Measurements from ENCODE around the gene POPDC2.

Gene POPDC2

DNA sequence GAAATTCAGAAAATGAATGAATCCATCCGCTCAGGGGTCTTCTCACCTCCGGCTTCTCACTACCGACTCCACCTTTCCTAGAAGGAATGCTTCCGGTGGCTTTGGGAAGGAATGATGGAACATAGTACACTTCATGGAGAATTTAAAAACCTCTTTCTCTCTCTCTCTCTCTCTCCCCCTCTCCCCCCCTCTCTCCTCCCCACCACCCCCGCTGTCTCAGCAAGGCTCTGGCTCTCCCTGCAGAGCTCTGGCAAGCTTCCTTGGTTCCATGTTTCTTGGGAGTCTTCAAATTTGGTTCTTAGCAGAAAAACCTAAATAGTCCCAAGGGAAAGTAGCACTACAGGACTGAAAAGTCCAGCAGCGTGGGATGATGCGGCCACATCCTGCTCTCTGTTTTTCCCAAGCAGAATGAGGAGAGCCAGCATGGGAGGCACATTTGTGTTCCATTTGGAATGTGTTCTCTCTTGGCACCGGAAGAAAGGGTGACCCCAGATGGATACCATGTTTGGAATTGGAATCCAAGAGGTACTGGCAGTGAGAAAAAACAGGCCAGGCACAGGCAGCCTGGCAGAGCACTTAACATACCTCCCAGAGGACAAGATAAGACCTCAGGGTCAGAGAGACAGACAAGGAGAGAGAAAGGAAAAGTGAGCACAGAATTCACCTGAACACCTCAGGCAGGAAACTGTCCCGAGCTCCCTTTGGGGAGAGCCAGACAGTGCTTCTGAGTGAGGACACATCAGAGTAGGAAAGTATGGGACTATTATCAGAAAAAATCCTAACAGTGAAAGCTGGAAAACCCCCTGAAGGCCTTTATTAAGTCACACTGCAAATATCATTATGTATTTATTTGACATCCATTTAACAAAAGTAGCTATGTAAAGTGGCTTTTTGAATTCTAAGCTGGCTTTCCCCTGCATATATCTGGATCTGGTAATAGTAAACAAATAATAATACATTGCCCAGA is at the start of gene POPDC2:
Gene POPDC2 (minus strand): TSS at position 116 of the 967 bp plus-strand sequence. CDS start 166 bp downstream, outside the sequence.
- TF ChIP-seq PRDM10 (tag by site-specific recombination; IDR thresholded peaks at IDR 0.05) (no peak), ZNF175 (tag by site-specific recombination; IDR thresholded peaks at IDR 0.05) (no peak)
- Histone ChIP-seq H3K36me3 (ENCODE audit: control insufficient read depth in 2 of 2, insufficient read depth in 1 of 2, low read length in 2 of 2) (no peaks in the 10 kb centered on the region), H3K4me3 (ENCODE audit: low read depth, low read length) (no peak within 1 kb of the TSS), H3K4me1 (ENCODE audit: control insufficient read depth, insufficient read depth, low read length) (no peaks in the 10 kb centered on the region), H3K27ac (ENCODE audit: extremely low read depth, low read depth, low read length) (no peak within 1 kb of the TSS), H3K9me3 (ENCODE audit: control insufficient read depth, insufficient read depth, low read depth, low read length) (no peaks in the 10 kb centered on the region)
- POLR2A ChIA-PET: no interaction called here
- CTCF ChIA-PET: no interaction called here

DNA sequence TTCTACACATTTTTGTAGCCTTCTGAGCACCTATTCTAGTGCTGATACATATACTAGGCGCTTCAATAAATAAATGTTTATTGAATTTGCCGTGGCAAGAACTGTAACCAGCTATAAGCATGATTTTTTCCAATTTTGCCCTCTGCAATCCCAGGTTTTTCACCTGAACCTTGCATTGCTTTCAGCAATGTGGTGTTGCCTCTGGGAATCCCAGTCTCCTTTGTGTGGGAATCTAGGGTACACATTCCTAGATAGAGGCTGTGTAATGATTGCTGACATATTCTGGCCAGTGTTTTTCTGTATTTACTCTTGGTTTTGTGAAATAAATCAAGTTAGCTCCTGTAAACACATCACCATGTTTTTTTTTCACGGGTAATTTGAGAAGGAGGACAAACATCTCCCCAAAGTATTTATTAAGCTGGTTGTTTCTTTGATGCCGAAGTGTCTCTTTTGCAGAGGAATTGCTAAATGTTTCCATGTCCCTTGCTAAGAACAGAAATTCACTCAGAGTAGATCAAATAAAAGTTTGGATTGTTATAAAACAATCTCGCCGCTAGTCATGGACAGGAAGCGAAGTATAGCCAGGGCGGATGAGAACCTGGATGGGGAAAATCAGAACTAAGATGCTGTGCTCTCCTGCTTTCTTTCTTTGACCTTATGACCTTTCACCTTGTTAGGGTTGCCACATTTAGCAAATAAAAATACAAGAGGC is 43.6 kb upstream of the POPDC2 start:
- Histone ChIP-seq H3K9me3 (ENCODE audit: control insufficient read depth, insufficient read depth, low read depth, low read length) (no peaks in the 10 kb centered on the region), H3K36me3 (ENCODE audit: control insufficient read depth in 2 of 2, insufficient read depth in 1 of 2, low read length in 2 of 2) (no peaks in the 10 kb centered on the region), H3K27ac (ENCODE audit: extremely low read depth, low read depth, low read length) (no peak overlapping the region), H3K4me1 (ENCODE audit: control insufficient read depth, insufficient read depth, low read length) (no peaks in the 10 kb centered on the region), H3K4me3 (ENCODE audit: low read depth, low read length) (no peak overlapping the region)
- TF ChIP-seq ZNF174 (tag by site-specific recombination; IDR thresholded peaks at IDR 0.05) (no peak), ZNF302 (tag by site-specific recombination; IDR thresholded peaks at IDR 0.05; ENCODE audit: low read depth) (no peak), ZSCAN23 (tag by site-specific recombination; IDR thresholded peaks at IDR 0.05) (no peak), ZNF169 (tag by site-specific recombination; IDR thresholded peaks at IDR 0.05) (no peak)
- TF ChIP-seq, protein P1, sequence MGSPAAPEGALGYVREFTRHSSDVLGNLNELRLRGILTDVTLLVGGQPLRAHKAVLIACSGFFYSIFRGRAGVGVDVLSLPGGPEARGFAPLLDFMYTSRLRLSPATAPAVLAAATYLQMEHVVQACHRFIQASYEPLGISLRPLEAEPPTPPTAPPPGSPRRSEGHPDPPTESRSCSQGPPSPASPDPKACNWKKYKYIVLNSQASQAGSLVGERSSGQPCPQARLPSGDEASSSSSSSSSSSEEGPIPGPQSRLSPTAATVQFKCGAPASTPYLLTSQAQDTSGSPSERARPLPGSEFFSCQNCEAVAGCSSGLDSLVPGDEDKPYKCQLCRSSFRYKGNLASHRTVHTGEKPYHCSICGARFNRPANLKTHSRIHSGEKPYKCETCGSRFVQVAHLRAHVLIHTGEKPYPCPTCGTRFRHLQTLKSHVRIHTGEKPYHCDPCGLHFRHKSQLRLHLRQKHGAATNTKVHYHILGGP (tag by site-specific recombination; IDR thresholded peaks at IDR 0.05): peak; percentile 60
- CTCF ChIA-PET: interaction anchor here (0.6 kb wide), 1 partner anchor 25 kb away, joined by 3 read pairs; no protein-coding TSS in a partner anchor
- POLR2A ChIA-PET: no interaction called here

- POLR2A ChIA-PET: no interaction called here
Observed at GRCh38 chr3:119702530-119703527, 42.4 kb upstream of the POPDC2 start, which contains the start of gene CFAP91. Gene CFAP91 (plus strand): TSS chr3:119703022. CDS start chr3:119703099, 77 bp downstream.

More at GRCh38 chr3:119702530-119703527, 42.4 kb upstream of the POPDC2 start, which contains the start of gene CFAP91:
- H3K4me1 ChIP-seq (ENCODE audit: control insufficient read depth, insufficient read depth, low read length): no peaks in the 10 kb centered on the region
- TF ChIP-seq ZNF488 (tag by site-specific recombination; IDR thresholded peaks at IDR 0.05) (no peak), ZNF23 (tag by site-specific recombination; IDR thresholded peaks at IDR 0.05; ENCODE audit: borderline replicate concordance) (no peak), ZNF521 (tag by site-specific recombination; IDR thresholded peaks at IDR 0.05) (no peak), ZNF639 (tag by site-specific recombination; IDR thresholded peaks at IDR 0.05) (no peak), ZNF621 (tag by site-specific recombination; IDR thresholded peaks at IDR 0.05) (no peak), ZNF24 (tag by site-specific recombination; IDR thresholded peaks at IDR 0.05) (no peak), ZNF768 (tag by site-specific recombination; IDR thresholded peaks at IDR 0.05) (no peak), RBAK (tag by site-specific recombination; IDR thresholded peaks at IDR 0.05) (no peak), ZNF366 (tag by site-specific recombination; conservative IDR thresholded peaks at IDR 0.05) (no peak), BCL11A (tag by site-specific recombination; IDR thresholded peaks at IDR 0.05; ENCODE audit: low read depth) (no peak), ZNF670 (tag by site-specific recombination; IDR thresholded peaks at IDR 0.05; ENCODE audit: low read depth) (no peak), ZNF114 (tag by site-specific recombination; IDR thresholded peaks at IDR 0.05) (no peak), ZNF140 (tag by site-specific recombination; IDR thresholded peaks at IDR 0.05) (no peak)
- no peaks in the 10 kb centered on the region for H3K9me3 ChIP-seq (ENCODE audit: control insufficient read depth, insufficient read depth, low read depth, low read length)
- H3K4me3 ChIP-seq (ENCODE audit: low read depth, low read length): peak within 1 kb of the TSS; percentile 26
- H3K36me3 ChIP-seq (ENCODE audit: control insufficient read depth in 2 of 2, insufficient read depth in 1 of 2, low read length in 2 of 2): no peaks in the 10 kb centered on the region
- CTCF ChIA-PET: interaction anchor here (0.6 kb wide), 1 partner anchor 26 kb away, joined by 3 read pairs; no protein-coding TSS in a partner anchor
- no peak within 1 kb of the TSS for H3K27ac ChIP-seq (ENCODE audit: extremely low read depth, low read depth, low read length)
